HEK293T (cell line): ENCODE data around the gene SETD3.

Experiments
- CTCF ChIA-PET: fragments of 350-600 bp; formaldehyde crosslinking; extraction: SDS; loops from one replicate; lab custom pipeline; 2021; ENCODE audit warnings: antibody characterized with exemption, inconsistent platforms; lab: Yijun Ruan, JAX
- POLR2A ChIA-PET: fragments of 350-600 bp; formaldehyde crosslinking; extraction: SDS; loops from one replicate; lab custom pipeline; 2020; ENCODE audit warnings: antibody characterized with exemption, inconsistent platforms; lab: Yijun Ruan, JAX
- DNase-seq: peaks from one replicate; pipeline ENCODE4 v3.0.0; 2012; ENCODE audit warnings: mixed read lengths; ENCODE audit errors: extremely low spot score
- ARNT ChIP-seq: fragments of 450-650 bp; IDR thresholded peaks from 2 replicates; pipeline ENCODE4 v1.6.1; 2017; ENCODE audit warnings: mild to moderate bottlenecking
- BHLHE40 ChIP-seq: fragments of 450-650 bp; IDR thresholded peaks from 2 replicates; pipeline ENCODE4 v1.6.1; 2016; ENCODE audit warnings: mild to moderate bottlenecking, moderate library complexity, borderline replicate concordance
- CTBP1 ChIP-seq: fragments of 450-650 bp; IDR thresholded peaks from 2 replicates; pipeline ENCODE4 v1.6.1; 2016; ENCODE audit warnings: borderline replicate concordance
- ELF4 ChIP-seq: fragments of 450-650 bp; IDR thresholded peaks from 2 replicates; pipeline ENCODE4 v1.6.1; 2017; ENCODE audit warnings: antibody characterized with exemption
- FOXA1 ChIP-seq: fragments of 450-650 bp; IDR thresholded peaks from 2 replicates; pipeline ENCODE4 v1.6.1; 2016; ENCODE audit warnings: mild to moderate bottlenecking
- FOXK2 ChIP-seq: fragments of 450-650 bp; IDR thresholded peaks from 2 replicates; pipeline ENCODE4 v1.6.1; 2016; ENCODE audit warnings: mild to moderate bottlenecking
- FOXM1 ChIP-seq: fragments of 450-650 bp; IDR thresholded peaks from 2 replicates; pipeline ENCODE4 v1.6.1; 2017; ENCODE audit warnings: mild to moderate bottlenecking, borderline replicate concordance
- HDGF ChIP-seq: fragments of 450-650 bp; IDR thresholded peaks from 2 replicates; pipeline ENCODE4 v1.6.1; 2017; ENCODE audit warnings: antibody characterized with exemption, borderline replicate concordance
- L3MBTL2 ChIP-seq: fragments of 450-650 bp; conservative IDR thresholded peaks from 2 replicates; pipeline ENCODE4 v1.6.1; 2016; ENCODE audit warnings: mild to moderate bottlenecking
- LEF1 ChIP-seq: fragments of 450-650 bp; IDR thresholded peaks from 2 replicates; pipeline ENCODE4 v1.6.1; 2017; ENCODE audit warnings: mild to moderate bottlenecking, borderline replicate concordance
- NFRKB ChIP-seq: fragments of 450-650 bp; IDR thresholded peaks from 2 replicates; pipeline ENCODE4 v1.6.1; 2016; ENCODE audit warnings: mild to moderate bottlenecking, moderate library complexity
- PKNOX1 ChIP-seq: fragments of 450-650 bp; IDR thresholded peaks from 2 replicates; pipeline ENCODE4 v1.6.1; 2016
- SP1 ChIP-seq: fragments of 450-650 bp; IDR thresholded peaks from 2 replicates; pipeline ENCODE4 v1.6.1; 2017
- SUZ12 ChIP-seq: fragments of 450-650 bp; IDR thresholded peaks from 2 replicates; pipeline ENCODE4 v1.6.1; 2016; ENCODE audit warnings: mild to moderate bottlenecking
- TARDBP ChIP-seq: fragments of 450-650 bp; IDR thresholded peaks from 2 replicates; pipeline ENCODE4 v1.6.1; 2016
- ZNF384 ChIP-seq: fragments of 450-650 bp; IDR thresholded peaks from 2 replicates; pipeline ENCODE4 v1.6.1; 2016

SETD3 gene

GRCh38 chr14:99514552-99515300, 34.1 kb upstream of the SETD3 start:
- TF ChIP-seq FOXA1 (no peak), FOXK2 (no peak), HDGF (no peak)
- ChIA-PET CTCF (no interaction called here), POLR2A (no interaction called here)
- DNase-seq = no peak

GRCh38 chr14:99513946-99514551, 33.4 kb upstream of the SETD3 start:
- ChIA-PET CTCF (interaction anchor here (1.0 kb wide), 1 partner anchor 12 kb away, joined by 3 read pairs; no protein-coding TSS in a partner anchor), POLR2A (no interaction called here)
- TF ChIP-seq PKNOX1 (no peak), ARNT (no peak), SP1 (no peak), ELF4 (no peak), FOXM1 (no peak), FOXA1 (no peak), SUZ12 (no peak), HDGF (no peak), CTBP1 (no peak), LEF1 (no peak), FOXK2 (no peak), BHLHE40 (no peak), TARDBP (no peak), ZNF384 (no peak), NFRKB (no peak), L3MBTL2 (no peak)
- DNase-seq = no peak

- POLR2A ChIA-PET = no interaction called here
- CTCF ChIA-PET = interaction anchor here (1.0 kb wide), 1 partner anchor 13 kb away, joined by 3 read pairs; no protein-coding TSS in a partner anchor
- no peak for TF ChIP-seq HDGF
- TF ChIP-seq LEF1 = no peak
- no peak for TF ChIP-seq TARDBP
- TF ChIP-seq NFRKB = no peak
- TF ChIP-seq CTBP1 = no peak
- TF ChIP-seq L3MBTL2 = no peak
- TF ChIP-seq SUZ12 = no peak
- no peak for TF ChIP-seq SP1
- TF ChIP-seq ZNF384 = no peak
- TF ChIP-seq FOXM1 = no peak
- TF ChIP-seq BHLHE40 = no peak
- no peak for TF ChIP-seq FOXA1
- TF ChIP-seq ARNT = no peak
- TF ChIP-seq FOXK2 = no peak
- no peak for TF ChIP-seq PKNOX1
- no peak for DNase-seq
Observed at GRCh38 chr14:99513183-99513694, 32.6 kb upstream of the SETD3 start.

GRCh38 chr14:99512571-99513182, 32.0 kb upstream of the SETD3 start:
- TF ChIP-seq SP1 (no peak), HDGF (no peak), TARDBP (no peak), ZNF384 (no peak), LEF1 (no peak), BHLHE40 (no peak), ARNT (no peak), L3MBTL2 (no peak), FOXA1 (no peak), FOXK2 (no peak), PKNOX1 (no peak), SUZ12 (no peak), NFRKB (no peak), FOXM1 (no peak), ELF4 (no peak)
- POLR2A ChIA-PET = no interaction called here
- CTCF ChIA-PET = interaction anchor here (1.0 kb wide), 1 partner anchor 13 kb away, joined by 3 read pairs; no protein-coding TSS in a partner anchor
- DNase-seq = no peak

GRCh38 chr14:99512110-99512449, 31.4 kb upstream of the SETD3 start:
- ChIA-PET CTCF (interaction anchor here (0.6 kb wide), 1 partner anchor 119 kb away, joined by 3 read pairs; no protein-coding TSS in a partner anchor), POLR2A (no interaction called here)
- DNase-seq = no peak
- TF ChIP-seq SUZ12 (no peak), L3MBTL2 (no peak), HDGF (no peak), ZNF384 (no peak), CTBP1 (no peak), FOXA1 (no peak), ELF4 (no peak), FOXK2 (no peak), SP1 (no peak), BHLHE40 (no peak)
